Posterior vena cava (tissue), 2 donors: ENCODE results near the gene TPSB2. TPM values are rescaled to one million over a fixed set of nuclear protein-coding genes. Genes with fewer than 3 reads are reported as not detected.

ENCODE experiments used
- DNase-seq: peaks from one replicate; pipeline ENCODE4 v3.0.0-alpha.2; 2020; ENCODE audit warnings: low spot score
- intact Hi-C, 2 donors: fragments of 100-400 bp; cut with DNase I; formaldehyde crosslinking; loops; one replicate each; pipeline versions ENCODE4 v1.14.1 to v1.14.2; 2022 to 2023
- total RNA-seq, 2 donors: library from RNA; stranded (reverse); fragmentation: NEBNext Ultra II Directional; extraction: Animal tissue kit (Norgen Biotek cat#: 25700); gene quantifications; one replicate each; pipeline ENCODE4 v1.2.1, GENCODE V29; 2021
- donor health status: DM: yes; HTN: yes; CAD: no.
- donor health status: DM: yes; HTN: yes; CAD: no.

The TPSB2 gene
- total RNA-seq, 2 donors from 2014 or later = 24.3 to 58.7 TPM

GRCh38 chr16:1223355-1224214, 6.4 kb downstream of the TPSB2 start:
- no peak for DNase-seq
- intact Hi-C loops = no loop called here

GRCh38 chr16:1222553-1223354, 7.2 kb downstream of the TPSB2 start:
- intact Hi-C loops = no loop called here
- no peak for DNase-seq

- DNase-seq = no peak
- intact Hi-C loops = no loop called here
Measured at GRCh38 chr16:1221628-1222552, 8.1 kb downstream of the TPSB2 start.

GRCh38 chr16:1220841-1221627, 8.9 kb downstream of the TPSB2 start:
- no peak for DNase-seq
- intact Hi-C loops = no loop called here

GRCh38 chr16:1220098-1220728, 9.8 kb downstream of the TPSB2 start:
- intact Hi-C loops = no loop called here
- DNase-seq = no peak

- intact Hi-C loops = loop anchor here in 1 of 2 donors (1.0 kb wide), 1 partner anchor 455 kb away; no protein-coding TSS in a partner anchor
- no peak for DNase-seq
Measured at GRCh38 chr16:1218930-1219611, 10.9 kb downstream of the TPSB2 start.

GRCh38 chr16:1218061-1218929, 11.7 kb downstream of the TPSB2 start:
- no peak for DNase-seq
- intact Hi-C loops = no loop called here

GRCh38 chr16:1217526-1217925, 12.5 kb downstream of the TPSB2 start:
- intact Hi-C loops = no loop called here
- DNase-seq = no peak

- intact Hi-C loops = no loop called here
- no peak for DNase-seq
Measured at GRCh38 chr16:1216681-1217400, 13.1 kb downstream of the TPSB2 start.

GRCh38 chr16:1216296-1216619, 13.7 kb downstream of the TPSB2 start:
- intact Hi-C loops = no loop called here
- no peak for DNase-seq

- DNase-seq = no peak
- intact Hi-C loops = no loop called here
Measured at GRCh38 chr16:1215574-1216295, 14.2 kb downstream of the TPSB2 start.

GRCh38 chr16:1214719-1215118, 15.3 kb downstream of the TPSB2 start:
- no peak for DNase-seq
- intact Hi-C loops = no loop called here

- DNase-seq = no peak
- intact Hi-C loops = no loop called here
Measured at GRCh38 chr16:1213796-1214372, 16.1 kb downstream of the TPSB2 start.

GRCh38 chr16:1213231-1213630, 16.8 kb downstream of the TPSB2 start:
- DNase-seq = no peak
- intact Hi-C loops = no loop called here

GRCh38 chr16:1212616-1213194, 17.3 kb downstream of the TPSB2 start:
- DNase-seq = no peak
- intact Hi-C loops = no loop called here
